GM23248 (cell line): ENCODE measurements around the gene CSRP1.

Source experiments
- EZH2 ChIP-seq: fragments of 200-600 bp; sonication (generic); IDR thresholded peaks from 2 replicates; pipeline ENCODE4 v1.6.1; 2018; ENCODE audit warnings: antibody characterized with exemption, mild to moderate bottlenecking; ENCODE audit not compliant: insufficient read depth, poor library complexity, severe bottlenecking
- EZH2phosphoT487 ChIP-seq: fragments of 200-600 bp; sonication (generic); IDR thresholded peaks from 2 replicates; pipeline ENCODE4 v1.6.1; 2018; ENCODE audit warnings: antibody characterized with exemption, moderate library complexity, mild to moderate bottlenecking, low read depth; ENCODE audit not compliant: insufficient read depth

DNA sequence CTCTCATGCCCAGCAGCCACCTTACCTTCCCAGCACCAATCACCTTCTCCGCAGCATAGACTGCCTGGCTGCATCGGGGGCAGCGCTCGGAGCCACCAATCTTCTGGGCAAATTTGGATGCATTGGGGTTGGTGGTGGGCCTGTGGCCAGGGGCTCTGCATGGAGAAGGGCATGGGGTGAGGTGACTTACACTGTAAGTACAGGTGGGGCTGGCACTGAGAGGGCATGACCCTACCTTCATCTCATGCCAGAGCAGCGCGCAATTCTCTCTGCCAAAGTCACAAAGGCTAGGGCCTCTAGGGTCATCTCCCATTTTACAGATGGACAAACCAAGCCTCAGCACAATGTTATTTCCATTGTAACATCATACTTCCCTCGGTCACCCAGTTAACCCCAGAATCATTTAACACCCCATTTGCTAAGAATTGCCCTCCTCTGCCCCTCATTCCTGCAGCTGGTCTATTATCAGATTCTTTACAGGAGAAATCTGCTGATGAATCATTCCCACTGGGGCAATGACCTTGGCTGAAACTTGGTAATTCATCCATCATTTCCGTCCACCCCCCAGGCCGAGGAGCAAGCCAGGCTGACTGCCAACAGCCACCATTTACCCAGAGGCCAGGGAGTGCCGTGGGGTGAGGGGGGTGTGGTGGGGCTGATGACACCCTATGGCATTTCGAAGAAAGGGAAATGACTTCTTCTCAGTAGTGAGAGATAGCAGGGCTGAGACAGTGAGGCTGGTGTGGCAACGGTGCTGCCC is 17.9 kb downstream of the CSRP1 start:
- TF ChIP-seq EZH2phosphoT487 (0 out of 2 replicates have a peak, but pooled peaks have one; percentile 54), EZH2 (no peak)
